ENCODE results near the gene DRC1. TPM values are rescaled to one million over a fixed set of nuclear protein-coding genes. Genes with fewer than 3 reads are reported as not detected.
"Not testable (repeated sequence)": the region's sequence is repeated elsewhere in the genome, so short reads cannot be mapped to it uniquely, and the experiment has no call there.

The DRC1 gene
- not detected in 2 replicates for polyA plus RNA-seq (2014; cell fraction: cytosol; rRNA removed)
- polyA plus RNA-seq (2014; cell fraction: nucleus; rRNA removed), result not detected in 2 replicates

DNA sequence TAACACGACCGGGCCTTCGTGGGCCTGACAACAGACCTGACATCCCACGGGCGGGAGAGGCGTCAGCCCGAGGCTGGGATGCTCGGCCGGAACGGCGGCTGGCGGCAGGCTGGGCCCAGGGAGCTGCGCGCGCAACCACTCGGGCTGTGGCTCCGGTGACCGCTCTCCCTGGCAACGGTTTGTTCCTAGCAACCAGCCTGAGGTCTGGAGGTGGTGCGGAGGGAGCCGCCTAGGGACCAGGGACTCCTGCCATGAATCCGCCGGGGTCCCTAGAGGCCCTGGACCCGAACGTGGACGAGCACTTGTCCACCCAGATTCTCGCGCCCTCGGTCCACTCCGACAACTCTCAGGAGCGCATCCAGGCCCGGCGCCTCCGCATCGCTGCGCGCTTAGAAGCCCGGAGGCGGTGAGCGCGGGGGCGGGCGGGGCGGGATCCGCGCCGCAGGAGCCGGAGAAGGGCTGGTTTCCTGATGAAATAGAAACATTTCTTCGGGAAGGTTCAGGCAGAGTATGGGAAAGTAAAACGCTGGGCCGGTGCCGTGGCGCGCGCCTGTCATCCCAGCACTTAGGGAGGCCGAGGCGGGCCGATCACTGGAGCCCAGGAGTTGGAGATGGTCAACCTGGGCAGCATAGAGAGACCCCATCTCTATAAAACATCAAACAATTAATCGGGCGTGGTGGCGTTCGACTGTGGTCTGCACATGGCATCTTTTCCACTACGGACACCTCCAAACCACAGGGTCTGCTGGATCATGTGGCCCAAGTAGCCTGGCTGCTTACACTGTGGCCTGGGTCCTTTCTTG lies at the start of gene DRC1:
Gene DRC1 (plus strand): TSS at position 182 of the 803 bp plus-strand sequence. CDS start 70 bp downstream, at position 252.
- DNase-seq (ENCODE audit: low spot score), result peak; percentile 71

DNA sequence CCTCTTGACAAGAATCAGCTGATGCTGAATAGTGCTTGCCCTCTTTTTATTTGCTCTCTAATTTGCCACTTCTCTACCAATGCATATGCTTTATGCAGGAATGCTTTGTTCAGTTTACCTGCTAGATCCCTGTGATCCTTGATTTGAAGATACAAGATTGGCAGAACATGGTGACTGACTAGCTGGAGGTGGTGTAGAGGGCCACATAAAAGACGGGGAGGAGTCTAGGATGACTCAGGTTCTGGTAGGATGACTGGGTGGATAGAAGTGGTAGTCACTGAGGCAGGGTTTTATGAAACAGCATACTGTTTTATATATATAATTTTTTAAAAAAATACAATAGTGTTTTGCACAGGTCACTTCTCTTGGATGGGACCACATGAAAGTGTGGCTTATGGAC lies 48.8 kb upstream of the DRC1 start:
- DNase-seq (ENCODE audit: low spot score), result no peak

DNA sequence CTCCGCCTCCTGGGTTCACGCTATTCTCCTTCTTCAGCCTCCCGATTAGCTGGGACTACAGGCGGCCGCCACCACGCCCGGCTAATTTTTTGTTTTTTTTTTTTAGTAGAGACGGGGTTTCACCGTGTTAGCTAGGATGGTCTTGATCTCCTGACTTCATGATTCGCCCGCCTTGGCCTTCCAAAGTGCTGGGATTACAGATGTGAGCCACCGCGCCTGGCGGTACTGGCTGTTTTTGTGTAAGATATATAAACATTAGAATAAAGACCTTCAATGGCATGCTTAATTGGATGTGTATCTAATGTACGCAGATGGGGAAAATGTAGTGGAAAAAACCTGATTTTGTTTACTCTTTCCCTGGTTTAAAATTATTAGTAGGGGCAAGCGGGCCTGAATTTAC lies 47.3 kb upstream of the DRC1 start:
- DNase-seq (ENCODE audit: low spot score), result not testable (repeated sequence)

DNA sequence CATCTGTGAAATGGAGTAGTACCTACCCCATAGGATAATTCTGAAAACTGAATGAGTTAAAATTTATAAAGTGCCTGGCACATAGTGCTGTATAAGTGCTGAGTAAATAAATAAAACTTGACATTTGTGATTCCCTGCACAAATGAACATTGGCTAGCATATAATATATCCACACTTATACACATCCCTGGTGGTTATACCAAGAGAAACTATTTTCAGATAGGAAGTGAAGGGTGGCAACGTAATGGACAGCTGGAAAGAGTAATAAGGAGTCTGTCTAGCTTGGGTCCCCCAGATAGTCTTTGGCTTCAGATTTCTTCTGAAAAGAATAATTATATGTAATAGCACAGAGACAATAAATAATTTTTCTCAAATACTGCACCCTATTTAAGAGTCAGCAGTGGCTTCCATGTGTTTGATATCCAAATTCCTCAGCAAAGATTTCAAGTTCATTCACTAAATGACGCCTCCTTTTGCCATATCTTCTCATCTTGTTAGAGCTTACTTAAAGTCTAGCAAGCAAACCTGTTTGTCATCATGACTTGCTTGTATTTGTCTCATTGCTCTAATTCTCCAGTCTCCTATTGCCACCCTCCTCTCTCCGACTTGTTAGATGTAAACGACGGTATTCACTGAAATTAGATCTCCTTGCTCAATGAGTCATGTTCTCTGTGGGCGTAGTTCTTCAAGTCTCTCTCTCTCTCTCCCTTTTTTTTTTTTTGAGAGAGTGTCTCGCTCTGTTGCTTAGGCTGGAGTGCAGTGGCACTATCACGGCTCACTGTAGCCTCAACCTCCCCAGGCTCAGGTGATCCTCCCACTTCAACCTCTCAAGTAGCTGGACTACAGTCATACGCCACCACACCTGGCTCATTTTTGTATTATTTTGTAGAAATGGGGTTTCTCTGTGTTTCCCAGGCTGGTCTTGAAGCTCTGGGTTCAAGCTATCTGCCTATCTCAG lies 46.4 kb upstream of the DRC1 start:
- no peak for DNase-seq (ENCODE audit: low spot score)

DNA sequence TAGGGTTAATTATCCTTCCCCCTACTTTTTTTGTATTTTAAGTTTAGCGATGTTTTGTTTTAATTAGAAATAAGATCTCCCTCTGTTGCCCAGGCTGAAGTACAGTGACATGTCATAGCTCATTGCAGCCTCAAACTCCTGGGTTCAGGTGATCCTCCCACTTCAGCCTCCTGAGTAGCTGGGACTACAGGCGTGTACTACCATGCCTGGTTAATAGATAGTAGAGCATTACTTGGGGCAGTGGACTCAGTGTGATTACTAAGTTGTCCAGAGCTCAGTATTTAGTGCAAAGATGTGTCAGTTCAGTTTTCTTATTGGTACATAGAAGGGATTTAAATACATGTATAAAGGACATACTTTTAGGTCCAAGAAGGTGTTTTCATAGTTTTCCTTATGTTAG lies 45.6 kb upstream of the DRC1 start:
- no peak for DNase-seq (ENCODE audit: low spot score)

DNA sequence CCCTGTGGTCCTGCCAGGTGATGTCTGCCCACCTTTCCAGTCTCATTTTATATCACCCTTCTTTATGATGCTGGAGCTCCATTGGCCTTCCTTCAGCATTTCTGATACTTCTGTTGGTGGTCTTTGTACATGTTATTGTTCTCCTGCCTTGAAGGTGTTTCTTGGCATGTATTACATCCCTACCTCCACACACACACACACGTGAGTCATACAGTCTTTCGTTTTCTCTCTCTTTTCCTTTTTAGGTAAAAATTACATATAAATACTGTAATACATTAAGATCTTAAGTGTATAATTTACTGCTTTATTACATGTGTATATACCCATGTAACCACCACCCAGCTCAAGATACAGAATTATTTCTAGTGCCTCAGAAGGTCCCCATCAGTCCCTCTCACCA lies 44.9 kb upstream of the DRC1 start:
- no peak for DNase-seq (ENCODE audit: low spot score)

DNA sequence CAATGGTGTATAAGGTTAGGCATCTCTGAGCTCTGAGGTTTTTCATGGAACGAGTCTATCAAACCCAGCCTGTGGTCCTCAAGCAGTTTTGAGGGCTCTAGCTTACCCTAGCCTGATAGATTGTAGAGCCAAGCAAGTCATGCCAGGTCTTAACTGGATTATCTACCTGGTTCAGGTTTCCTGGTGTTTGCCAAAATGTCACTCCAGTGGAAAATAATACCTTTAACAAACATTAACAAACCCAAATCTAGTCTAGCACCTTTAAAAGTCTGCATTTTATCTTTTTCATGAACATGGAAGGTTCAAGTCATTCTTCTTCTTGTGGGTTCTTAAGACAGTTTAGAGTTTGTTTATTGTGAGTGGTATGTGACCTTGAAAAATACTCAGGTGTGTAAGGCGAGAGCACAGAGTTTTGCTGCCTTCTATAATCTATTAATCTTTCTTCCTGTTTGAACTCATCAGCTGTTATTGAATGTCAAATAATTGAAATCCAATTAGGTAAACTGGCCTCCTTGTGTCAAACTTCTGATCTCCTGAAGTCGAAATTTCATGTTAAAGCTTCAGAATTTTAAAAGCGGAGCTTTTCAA lies 41.7 kb upstream of the DRC1 start:
- no peak for DNase-seq (ENCODE audit: low spot score)

DNA sequence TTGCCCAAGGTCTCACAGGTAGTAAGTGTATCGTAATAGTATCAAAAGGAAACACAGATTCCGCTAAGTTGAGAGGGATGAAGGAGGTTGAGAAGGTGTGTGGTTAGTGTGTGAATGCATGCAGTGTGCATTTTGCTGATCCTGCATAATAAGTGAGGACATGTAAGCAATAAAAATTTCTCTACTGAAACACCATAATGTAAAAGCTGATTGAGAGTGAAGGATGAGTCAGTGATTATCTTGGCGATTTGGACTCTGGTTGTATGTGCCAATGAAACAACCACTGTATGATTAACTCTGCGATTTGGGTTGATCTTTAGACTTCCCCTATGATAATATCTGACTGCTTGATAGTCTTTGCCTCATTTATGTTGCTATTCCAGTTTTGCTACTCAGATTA lies 38.4 kb upstream of the DRC1 start:
- no peak for DNase-seq (ENCODE audit: low spot score)

DNA sequence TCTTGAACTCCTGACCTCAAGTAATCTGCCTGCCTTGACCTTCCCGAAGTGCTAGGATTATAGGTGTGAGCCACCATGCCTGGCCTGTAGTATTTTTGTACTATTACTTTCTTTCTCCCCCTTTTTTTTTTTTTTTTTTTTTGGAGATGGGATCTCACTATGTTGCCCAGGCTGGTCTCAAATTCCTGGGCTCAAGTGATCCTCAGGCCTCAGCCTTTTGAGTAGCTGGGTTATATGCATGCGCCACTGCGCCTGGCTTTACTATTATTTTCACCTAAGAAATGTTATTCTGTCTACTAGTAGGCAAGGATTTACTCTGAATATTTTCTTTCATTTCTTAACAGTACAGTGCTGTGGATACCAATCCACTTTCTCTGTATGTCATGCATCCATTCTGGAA lies 37.8 kb upstream of the DRC1 start:
- no peak for DNase-seq (ENCODE audit: low spot score)

DNA sequence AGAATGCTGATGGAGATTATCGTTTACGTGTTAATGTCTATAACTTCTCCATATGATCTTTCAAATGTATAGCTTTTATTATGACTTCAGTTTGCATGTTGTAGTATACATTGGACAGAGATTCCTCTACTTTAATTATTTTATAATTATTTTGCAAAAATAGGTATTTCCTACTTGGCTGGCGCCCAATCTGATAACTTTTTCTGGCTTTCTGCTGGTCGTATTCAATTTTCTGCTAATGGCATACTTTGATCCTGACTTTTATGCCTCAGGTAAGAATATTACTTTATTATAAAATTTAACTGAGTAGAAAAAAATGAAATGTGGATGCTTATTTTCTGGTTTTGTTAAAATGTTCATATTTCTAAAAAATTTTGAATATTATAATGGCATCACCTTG lies 37.1 kb upstream of the DRC1 start:
- no peak for DNase-seq (ENCODE audit: low spot score)

DNA sequence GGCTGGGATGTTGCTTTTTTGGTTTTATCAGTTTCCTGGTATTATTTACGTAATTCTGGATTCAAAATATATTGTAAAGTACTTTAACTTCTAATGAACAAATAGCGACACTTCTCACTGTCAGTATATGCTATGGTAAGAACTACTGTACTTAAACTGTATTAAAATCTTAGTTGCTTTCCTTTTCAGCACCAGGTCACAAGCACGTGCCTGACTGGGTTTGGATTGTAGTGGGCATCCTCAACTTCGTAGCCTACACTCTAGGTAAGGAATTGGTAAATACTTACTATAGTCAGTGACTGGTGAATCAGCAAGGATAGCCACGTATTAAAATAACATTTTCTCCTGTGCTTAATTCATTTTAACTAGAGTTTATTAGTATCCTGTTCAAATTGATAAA lies 34.8 kb upstream of the DRC1 start:
- no peak for DNase-seq (ENCODE audit: low spot score)

DNA sequence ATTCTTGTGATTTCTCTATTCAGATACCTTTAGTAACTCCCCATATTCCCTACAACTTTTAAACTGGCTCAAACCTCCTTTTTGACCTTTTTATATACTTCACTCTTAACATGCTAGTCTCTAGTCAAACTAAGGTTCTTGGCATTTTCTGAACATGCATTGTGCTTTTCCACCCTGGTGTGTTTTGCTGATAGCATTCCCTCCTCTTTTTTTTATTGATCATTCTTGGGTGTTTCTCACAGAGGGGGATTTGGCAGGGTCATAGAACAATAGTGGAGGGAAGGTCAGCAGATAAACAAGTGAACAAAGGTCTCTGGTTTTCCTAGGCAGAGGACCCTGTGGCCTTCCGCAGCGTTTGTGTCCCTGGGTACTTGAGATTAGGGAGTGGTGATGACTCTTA lies 32.1 kb upstream of the DRC1 start:
- not testable (repeated sequence) for DNase-seq (ENCODE audit: low spot score)

DNA sequence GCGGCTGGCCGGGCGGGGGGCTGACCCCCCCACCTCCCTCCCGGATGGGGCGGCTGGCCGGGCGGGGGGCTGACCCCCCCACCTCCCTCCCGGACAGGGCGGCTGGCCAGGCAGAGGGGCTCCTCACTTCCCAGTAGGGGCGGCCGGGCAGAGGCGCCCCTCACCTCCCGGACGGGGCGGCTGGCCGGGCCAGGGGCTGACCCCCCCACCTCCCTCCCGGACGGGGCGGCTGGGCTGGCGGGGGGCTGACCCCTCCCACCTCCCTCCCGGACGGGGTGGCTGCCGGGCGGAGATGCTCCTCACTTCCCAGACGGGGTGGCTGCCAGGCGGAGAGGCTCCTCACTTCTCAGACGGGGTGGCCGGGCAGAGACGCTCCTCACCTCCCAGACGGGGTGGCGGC lies 30.8 kb upstream of the DRC1 start:
- not testable (repeated sequence) for DNase-seq (ENCODE audit: low spot score)

DNA sequence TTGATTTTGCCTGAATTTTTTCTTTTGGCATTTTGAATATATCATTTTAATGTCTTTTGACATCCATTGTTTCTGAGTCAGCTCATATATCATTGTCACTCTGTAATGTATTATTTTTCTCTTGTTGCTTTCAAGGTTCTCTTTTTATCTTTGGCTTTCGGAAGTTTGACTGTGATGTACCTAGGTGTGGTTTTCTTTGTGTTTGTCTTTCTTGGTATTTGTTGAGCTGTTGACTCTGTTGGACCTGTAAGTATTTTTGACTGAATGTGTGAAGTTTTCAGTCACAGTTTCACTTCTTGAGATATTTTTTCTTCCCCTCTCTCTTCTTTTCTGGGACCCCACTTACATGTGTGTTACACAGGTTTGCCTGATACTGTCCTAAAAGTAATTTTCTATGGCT lies 24.9 kb upstream of the DRC1 start:
- no peak for DNase-seq (ENCODE audit: low spot score)

DNA sequence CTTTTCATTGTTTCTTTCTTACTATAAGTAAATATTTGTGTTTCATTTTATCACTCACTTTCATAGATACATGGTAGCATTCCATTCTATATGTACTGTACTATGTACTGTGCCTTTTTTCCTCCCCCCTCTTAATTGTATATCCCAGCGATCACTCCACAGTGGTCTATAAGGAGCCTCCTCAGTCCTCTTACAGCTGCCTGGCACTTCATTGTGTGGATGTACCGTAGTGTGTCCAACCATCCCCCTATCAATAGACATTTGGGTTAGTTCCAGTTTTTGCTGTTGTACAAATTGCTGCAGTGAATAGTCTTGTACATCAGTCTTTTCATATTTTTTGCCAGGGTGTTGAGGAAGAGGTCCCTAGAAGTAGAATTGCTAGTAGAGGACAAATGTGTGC lies 21.4 kb upstream of the DRC1 start:
- DNase-seq (ENCODE audit: low spot score), result no peak

DNA sequence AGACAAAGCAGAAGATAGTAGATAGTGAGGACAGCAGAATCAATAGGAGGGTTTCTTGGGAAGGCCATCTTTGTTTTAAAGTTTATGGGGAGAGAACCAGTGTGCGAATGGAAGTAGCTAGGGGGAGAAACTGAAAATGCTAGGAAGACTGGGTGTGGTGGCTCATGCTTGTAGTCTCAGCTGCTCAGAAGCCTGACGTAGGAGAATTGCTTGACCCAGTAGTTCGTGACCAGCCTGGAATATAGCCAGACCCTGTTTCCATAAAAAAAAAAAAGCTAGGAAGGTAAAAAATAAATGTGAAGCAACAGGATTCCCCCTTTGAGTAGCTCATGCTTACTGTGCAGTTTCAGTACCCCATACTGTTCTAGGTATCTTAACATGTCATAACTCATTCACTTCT lies 19.2 kb upstream of the DRC1 start:
- no peak for DNase-seq (ENCODE audit: low spot score)

DNA sequence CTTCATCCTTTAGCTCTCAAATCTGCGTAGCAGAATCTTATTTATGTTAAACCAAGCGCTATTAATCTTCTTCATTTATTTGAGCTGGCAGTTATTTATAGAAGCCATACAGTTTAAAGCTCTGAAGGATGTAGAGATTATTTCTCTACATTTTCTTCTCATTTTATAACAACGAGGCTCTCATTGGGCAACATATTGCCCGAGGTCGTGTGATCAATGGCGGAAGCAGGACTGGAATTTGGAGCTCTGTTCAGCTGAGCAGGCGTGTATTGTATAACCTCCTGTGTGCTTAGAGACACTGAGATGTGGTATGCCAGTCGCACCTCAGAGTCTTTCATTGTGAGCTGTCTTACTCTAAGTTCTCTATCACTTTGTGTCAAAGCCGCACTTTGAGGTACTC lies 17.5 kb upstream of the DRC1 start:
- no peak for DNase-seq (ENCODE audit: low spot score)

DNA sequence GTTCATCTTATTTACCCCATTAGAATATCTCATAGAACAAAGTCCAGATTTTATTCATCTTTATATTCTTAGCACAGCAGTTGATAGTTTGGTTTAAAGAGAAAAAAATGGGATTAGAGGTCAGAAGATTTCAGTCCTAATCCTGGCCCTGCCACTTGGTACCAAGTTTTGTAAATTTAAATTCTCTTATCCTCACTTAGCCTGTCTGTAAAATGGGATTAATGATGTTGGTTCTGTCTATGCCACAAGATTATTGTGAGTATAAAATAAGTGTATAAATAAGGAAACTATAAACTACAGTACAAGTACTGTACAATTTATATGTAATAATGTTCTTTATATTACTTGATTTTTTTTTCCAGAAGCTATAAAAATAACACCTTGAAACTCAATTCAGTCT lies 17.1 kb upstream of the DRC1 start:
- DNase-seq (ENCODE audit: low spot score), result no peak

DNA sequence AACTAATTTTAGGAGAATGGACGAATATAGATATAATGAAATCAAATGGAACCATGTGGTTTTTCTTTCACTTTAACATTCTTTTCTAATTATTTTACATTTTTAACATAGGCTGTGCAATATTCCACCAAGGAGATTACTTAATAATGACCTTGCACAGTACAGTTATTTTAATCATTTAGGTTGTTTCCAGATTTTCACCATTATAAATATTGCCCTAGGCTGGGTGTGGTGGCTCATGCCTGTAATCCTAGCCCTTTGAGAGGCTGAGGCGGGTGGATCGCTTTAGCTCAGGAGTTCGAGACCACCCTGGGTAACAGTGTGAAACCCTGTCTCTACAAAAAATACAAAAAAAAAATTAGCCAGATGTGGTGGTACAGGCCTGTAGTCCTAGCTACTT lies 14.5 kb upstream of the DRC1 start:
- DNase-seq (ENCODE audit: low spot score), result no peak

DNA sequence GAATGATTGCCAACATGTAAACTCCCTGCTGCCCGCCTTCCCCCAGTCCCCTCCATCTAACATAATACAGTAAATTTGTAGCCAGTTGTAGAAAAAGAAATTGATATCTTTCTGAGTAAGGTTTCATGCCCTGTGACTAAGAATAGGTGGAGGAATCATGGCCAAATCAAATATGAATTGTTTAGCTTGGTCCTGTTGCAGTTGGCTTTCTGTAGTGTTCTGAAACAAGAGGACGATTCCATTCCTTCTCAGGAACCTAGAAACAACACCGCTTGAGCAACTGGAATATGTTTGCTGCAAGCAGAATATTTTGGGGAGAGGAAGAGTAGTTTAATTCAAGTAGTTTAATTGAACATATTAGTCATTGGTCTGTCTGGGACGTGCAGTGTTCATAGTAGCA lies 7.0 kb upstream of the DRC1 start:
- no peak for DNase-seq (ENCODE audit: low spot score)

DNA sequence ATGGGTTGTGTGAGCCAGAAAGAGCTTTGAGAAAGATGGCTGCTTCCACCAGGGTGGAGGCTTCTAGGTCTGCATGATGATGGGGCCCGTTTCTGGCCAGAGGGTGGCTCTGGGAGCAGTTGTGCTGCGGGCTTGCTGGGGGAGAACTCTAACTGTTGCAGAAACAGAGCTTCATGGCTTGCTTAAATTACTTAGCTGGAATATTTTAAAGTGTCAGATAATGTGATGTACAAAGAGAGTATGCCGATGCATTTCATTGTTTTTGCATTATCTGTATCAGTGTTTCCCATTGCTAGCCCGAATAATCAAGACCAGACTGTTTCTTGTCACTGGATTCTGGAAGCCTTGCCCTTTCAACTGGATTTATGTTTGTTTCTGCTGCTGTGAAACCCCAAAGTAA lies 6.3 kb upstream of the DRC1 start:
- no peak for DNase-seq (ENCODE audit: low spot score)

DNA sequence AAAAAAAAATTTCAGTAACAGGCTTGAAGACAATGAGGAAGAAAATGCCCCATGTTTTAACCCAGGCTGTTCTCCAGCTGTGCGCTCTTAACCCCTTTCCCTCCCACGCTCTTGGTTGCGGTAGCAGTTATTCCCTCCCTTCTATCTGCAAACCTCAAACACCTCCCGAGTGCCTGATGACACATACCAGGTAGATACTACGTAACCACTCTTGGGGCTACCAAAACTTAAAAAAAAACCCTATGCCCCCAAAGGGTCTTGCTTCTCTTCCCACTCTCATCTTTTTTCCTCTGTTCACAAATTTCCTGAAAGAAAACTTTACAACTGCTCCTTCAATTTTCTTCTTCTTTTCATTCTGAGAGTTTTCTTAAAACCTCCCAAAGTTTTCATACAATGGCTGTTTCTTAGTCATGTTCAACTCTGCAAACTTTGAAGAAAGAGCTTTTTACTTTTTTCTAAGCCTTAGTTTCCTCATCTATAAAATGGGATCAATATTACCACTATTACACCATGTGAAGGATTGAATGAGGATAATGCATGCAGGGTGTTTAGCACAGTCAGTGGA lies 4.9 kb upstream of the DRC1 start:
- DNase-seq (ENCODE audit: low spot score), result no peak
